Amygdala (tissue), 56 donors: ENCODE measurements around the gene HOOK2.

Experiments used
- DNase-seq, 56 donors: peaks; one replicate each; lab custom pipeline; 2025; lab: John Stamatoyannopoulos, UW

Gene HOOK2

DNA sequence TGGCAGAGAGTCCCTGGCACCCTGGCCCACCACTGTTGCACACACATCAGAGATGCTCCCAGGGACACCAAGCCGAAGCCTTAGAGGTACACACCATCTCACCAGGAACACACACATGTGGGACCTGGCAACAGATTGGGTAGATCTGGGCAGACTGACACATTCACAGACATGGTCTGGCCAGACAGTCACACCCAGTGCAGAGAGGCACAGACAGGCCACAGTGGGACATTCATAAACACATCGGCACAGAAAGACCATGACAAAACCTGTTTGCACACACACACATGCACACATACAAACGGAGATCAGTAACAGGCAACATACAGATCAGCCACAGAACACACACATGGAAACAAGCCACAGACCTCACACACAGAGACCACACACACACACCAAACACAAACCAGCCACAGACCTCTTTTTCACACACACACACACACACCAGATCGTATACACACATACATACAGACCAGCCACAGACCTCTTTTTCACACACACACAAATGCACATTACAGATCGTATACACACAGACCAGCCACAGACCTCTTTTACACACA, 9.6 kb upstream of the HOOK2 start:
- DNase-seq: no peak

DNA sequence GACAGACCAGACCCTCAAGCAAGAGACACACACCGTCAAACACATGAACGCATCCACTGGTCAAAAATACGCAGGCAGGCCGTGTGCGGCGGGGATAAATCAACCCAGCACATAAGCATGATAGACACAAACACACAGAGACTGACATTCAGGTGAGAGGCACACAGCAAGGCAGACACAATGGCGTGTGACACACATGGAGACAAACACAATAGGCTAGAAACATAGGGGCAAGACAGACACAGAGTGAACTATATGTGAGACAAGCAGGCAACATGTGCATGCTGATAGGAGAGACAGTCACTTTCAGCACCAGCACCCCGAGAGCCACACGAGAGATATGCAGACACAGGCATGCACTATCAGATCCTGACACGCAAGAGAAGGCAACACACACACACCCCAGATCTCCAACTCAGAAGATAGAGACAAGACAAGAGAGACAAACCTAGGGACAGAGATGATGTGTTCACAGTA, 9.1 kb upstream of the HOOK2 start:
- peak in 1 of 56 donors; percentile 3 for DNase-seq

- DNase-seq: peak in 7 of 56 donors; percentile 4 to 54 (median 28)
These were observed 8.6 kb upstream of the HOOK2 start for GRCh38 chr19:12783849-12784393.

DNA sequence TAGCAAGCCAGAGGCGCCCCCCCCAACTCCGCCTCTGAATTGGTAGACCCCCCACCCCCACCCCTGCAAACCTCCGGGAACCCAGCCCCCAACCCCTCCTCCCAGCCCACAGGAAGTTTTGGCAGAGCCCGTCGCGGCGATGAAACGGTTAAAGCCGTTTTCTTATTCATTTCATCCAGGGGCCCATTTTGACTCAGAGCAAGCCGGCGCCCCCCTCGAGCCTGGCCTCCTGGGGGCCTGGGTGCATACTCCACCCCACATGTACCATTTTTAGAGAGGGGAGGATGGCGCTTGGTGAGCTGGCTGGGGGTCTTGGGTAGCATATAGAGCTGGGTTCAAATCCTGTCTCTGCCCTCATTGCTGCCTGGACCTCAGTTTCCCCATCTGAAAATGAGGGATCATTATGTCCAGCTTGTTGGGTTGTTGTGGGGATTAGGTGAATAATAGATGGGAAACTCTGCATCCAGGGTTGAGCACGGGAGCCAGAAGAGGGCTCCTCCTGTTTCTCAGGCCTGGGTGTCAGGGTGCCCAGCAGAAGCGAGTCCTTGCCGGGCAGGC, 8.0 kb upstream of the HOOK2 start:
- DNase-seq: peak in 1 of 56 donors; percentile 48

DNA sequence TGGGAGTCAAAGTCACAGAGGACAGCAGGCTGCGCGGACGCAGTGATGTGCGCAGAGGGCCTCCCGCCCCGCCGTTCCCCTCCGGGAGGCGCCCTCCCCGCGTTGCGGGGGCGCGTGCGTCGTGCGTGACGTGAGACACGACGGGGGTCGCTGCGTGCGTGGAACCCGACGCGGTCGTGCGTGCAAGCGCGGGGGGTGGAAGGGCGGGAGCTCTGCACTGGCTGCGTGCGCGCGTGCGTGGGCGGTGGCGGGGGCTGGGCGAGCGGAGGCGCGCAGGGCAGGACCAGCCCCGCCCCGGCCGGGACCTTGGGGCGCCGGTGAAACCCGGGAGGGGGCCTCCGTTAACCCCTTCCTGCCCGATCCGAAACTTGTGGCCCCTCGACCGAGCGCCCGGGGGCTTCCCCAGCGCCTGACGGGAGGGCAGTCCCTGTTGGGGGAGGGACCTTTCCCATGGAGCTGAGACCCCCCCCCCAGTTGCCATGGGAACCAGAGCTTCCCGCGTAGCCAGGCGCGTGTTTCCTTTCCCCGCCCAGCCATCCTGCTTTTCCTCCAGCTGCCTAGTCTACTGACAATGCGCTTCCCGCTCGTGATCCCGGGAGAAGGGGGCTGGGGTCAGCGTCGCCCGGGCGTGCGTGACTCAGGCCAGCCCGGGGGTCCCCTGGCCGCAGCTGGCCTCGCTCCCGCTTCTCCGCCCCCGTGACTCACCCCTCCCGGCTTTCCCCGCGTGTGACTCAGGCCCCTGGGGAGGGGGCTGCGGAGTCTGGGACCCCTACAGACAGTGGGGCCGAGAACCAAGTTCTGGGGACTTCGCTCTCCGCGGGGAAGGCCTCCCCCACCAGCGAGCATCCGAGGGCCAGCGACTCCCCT, 7.3 kb upstream of the HOOK2 start:
- DNase-seq: peak in 54 of 56 donors; percentile 41 to 95 (median 84)

DNA sequence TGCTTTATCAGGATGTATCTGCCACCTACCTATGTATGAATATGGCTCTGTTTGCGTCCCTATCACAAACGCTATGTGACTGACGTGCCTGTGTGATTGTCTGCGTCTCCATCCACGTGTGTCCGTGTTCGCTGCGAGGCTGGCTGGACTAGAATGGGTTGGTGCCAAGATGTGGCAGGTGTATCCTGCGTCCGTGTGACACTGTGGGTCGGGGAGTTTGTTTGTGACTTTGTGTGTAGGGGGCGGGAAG, 6.7 kb upstream of the HOOK2 start:
- peak in 4 of 56 donors; percentile 60 to 94 (median 76) for DNase-seq

GRCh38 chr19:12779162-12779993, 4.0 kb upstream of the HOOK2 start:
- DNase-seq: peak in 13 of 56 donors; percentile 6 to 67 (median 28)

DNA sequence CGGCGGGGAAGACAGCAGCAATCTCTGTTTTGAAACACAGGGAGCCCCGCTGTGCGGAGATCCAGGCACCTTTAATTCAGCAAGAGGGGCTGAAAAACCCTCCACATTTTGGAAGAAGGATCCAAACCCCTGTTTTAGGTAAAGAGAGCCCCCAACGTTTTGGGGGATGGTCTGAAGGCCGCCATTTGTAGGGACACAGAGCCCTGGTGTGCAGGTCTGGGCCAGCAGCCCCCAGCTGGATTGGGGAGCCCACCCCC, 3.5 kb upstream of the HOOK2 start:
- DNase-seq: no peak

DNA sequence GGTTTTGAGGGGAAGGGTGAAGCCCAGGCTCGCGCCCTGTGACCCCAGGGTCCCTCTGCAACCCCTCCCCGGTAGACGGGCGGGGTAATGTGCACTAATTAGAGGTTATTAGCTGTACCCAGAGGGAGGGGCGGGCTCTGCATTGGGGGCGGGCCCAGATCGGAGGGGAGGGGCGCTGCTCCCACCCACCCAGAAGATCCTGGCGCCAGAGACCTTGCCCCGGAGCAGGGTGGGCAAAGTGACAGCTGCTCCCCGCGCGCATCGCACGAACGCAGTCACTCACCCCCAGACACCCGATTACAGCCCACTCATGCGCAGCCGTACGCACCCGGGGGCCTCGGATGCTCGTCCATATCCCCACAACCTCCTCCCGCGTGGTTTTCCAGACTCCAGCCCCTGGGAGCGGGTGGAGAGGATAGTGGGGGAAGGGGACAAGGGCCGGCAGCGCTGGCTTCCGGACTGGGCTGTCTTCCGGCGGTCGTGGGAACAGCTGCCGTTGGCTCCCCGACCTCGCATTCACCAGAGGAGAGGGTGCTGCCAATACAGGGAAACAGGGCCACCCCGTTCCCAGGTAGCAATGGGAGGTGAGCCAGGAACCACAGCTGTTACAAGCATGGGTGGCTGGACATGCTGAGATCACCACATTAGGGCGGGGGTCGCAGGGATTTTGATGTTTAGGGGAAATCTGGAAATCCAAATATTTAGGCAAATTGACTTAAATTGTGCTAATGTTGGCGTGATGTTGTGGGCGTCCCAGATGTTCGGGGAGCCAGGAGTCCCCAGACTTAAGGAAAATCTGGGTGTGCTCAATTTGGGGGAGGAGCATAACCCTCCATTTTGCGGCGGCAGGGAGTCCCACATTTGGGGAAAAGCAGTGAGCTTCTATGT, 2.9 kb upstream of the HOOK2 start:
- DNase-seq: peak in 38 of 56 donors; percentile 6 to 73 (median 56)

DNA sequence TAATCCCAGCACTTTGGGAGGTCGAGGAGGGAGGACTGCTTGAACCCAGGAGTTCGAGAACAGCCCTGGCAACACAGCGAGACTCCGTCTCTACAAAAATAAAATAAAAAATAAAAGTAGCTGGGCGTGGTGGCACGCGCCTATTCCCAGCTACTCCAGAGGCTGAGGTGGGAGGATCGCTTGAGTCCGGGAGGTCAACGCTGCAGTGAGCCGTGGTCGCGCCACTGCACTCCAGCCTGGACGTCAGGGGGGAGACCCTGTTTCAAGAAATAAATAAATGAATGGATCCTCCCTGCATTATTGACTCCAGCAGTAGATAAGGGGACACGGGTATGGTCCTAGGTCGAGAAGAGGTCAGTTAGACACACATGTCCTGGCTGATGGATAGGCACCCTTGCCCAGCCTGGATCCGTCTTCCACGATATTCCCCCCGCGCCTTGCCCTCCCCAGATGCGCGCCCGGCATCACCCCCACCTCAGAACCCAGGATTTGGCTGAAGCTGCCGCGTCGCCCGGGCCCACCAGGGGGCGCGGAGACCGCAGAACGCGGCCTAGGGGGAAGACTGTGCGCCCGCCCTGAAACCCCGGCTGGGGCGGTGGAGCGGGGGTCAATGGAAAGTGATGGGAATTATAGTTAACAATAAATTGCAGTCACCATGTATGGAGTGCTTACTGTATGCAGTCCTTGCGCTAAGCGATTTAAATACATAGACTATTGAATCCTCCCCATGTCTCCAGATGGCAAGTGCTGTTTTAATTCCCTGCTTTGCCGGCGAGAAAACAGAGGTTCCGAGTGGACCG, 2.1 kb upstream of the HOOK2 start:
- peak in 53 of 56 donors; percentile 7 to 81 (median 57) for DNase-seq

DNA sequence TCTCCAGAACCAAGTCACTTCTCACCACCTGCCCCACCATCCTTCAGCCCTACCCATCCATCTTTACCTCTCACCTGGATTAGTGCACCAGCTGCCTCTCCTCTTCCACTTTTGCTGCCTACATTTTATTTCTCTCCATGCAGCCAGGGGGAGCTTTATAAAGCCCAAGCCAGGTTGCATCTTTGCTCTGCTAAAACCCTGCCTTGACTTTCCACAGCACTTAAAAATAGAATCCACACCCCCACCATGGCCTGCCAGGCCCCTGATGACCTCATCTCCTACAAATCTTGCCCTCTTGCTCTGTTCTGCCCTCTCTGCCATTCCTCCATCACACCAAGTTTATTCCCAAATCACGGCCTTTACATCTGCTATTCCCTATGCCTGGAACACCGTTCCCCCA, 1.8 kb downstream of the HOOK2 start:
- DNase-seq: no peak

GRCh38 chr19:12772323-12772722, 3.0 kb downstream of the HOOK2 start:
- no peak for DNase-seq

GRCh38 chr19:12770922-12771321, 4.4 kb downstream of the HOOK2 start:
- DNase-seq: no peak

- DNase-seq: no peak
These were observed 5.7 kb downstream of the HOOK2 start for GRCh38 chr19:12769689-12770088.

DNA sequence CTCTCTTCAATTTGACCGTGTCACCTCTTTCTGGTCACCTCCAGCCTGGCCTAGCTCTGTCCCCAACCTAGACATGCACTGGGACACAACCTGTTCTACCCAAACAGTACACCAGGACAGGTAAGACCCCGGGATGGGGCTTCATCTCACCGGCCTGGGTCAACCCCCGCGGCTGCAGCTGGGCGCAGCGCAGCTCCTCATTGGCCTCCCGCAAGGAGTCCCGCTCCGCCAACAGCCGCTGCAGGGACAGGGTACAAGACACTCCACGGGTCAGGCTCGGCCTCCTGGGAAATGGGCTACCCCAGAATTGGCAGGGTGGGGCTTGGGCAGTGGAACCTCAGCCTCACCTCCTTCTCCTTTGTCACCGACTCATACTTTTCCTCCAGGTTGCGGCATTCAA, 7.7 kb downstream of the HOOK2 start:
- DNase-seq: no peak

- no peak for DNase-seq
These were observed 8.2 kb downstream of the HOOK2 start for GRCh38 chr19:12767150-12767549.

- DNase-seq: peak in 39 of 56 donors; percentile 8 to 85 (median 52)
These were observed 9.3 kb downstream of the HOOK2 start for GRCh38 chr19:12766051-12766521.

- DNase-seq: no peak
These were observed 10.7 kb downstream of the HOOK2 start for GRCh38 chr19:12764698-12765097.

DNA sequence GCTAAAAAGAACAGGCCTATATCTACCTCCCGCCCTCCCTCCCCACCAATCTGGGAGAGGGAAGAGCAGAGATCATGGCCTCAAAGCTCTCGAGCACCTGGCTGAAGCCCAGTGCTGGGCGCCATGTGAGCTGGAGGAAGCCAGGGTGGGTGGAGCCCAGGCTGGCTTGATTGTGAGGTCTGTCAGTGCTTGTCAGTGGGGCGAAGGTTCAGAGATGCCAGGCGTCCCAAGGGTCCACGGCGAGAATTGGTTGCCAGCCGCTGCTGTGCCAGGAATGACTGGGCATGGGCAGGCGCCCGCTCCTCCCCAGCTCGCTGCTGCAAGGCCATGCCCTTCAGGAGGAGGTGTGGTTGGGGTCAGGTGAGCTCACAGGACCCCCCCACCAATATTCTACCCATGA, 12.3 kb downstream of the HOOK2 start:
- DNase-seq: no peak
